HG03066 (cell line): Measurements from ENCODE around the gene METTL25B.

Source experiments
- ATAC-seq: cut with Tn5 transposase; IDR thresholded peaks from one replicate; pipeline ENCODE4 v1.9.1; 2021; ENCODE audit warnings: low read depth; ENCODE audit not compliant: unreplicated experiment

Gene METTL25B

DNA sequence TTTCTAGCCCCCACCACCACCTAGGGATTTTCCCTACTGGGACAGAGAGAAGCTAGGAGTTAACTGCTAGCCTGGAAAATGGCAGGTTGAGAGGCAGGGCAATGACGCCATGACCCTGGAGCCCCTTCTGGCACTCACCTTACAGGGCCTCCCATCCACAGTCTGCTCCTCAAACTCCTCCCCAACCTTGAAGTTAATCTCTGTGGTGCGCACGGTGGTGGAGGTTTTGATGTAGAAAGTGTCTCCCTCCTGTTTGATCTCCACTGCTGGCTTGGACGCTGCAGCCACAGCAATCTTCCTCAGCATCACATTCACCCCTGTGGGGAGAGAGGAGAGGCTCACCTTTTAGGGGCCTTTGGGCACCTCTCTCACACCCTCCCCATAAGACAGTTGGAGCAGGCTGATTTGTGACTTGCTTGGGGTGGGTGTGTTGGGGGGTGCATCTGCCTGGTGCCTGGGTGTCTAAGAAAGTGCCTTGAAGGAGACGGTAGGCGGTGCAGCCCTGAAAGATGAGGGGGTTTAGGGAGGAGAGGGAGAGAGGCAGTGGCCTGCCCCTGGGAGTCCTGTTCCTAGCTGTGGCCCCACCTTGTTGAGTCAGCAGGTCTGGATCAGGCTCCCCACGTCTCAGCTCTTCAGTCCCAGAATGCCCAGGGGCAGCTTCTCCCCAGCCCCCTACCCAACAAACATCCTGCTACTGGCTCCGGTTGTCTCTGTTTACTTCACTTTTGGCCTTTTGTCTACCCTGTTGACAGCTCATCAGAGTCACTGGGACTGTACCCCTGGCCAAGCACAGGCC lies 27.3 kb upstream of the METTL25B start:
- ATAC-seq: no peak

DNA sequence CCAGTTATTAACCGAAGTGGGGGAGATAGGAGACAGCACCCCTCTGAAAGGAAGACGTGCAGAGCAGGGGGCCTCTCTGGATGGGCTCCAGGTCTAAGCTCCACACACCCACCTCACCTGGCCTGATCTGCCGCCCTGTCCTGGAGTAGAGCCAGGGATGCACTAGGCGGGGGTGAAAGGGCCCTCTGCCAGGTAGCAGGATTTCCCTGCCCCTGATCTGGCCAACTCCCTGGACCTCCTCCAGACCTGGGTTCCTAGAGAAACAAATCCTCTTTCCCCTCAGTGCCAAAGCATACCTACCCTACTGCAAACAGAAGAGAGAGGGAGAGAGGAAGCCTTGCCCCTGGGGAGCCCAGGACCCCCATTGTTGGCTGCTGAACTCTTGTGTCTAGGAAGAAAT lies 24.9 kb upstream of the METTL25B start:
- ATAC-seq: no peak

DNA sequence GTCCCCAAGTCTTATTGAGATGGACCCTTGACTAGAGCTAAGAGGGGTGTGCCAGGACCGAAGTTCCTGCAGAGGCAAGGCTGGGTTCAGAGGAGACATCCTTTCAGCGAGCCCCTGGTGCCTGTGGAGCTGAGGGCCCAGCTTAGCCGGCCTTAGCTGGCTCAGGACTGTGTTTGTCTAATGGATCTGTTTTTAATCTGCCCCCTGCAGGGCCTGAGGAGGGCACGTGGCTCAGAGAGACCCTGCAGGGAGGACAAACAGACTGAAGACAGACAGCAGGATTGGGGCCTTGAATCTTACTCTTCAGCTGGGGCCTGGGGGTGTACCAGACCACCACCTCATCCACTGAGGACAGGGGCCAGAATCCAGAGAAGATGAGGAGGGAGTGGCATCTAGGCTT lies 24.5 kb upstream of the METTL25B start:
- ATAC-seq: no peak

DNA sequence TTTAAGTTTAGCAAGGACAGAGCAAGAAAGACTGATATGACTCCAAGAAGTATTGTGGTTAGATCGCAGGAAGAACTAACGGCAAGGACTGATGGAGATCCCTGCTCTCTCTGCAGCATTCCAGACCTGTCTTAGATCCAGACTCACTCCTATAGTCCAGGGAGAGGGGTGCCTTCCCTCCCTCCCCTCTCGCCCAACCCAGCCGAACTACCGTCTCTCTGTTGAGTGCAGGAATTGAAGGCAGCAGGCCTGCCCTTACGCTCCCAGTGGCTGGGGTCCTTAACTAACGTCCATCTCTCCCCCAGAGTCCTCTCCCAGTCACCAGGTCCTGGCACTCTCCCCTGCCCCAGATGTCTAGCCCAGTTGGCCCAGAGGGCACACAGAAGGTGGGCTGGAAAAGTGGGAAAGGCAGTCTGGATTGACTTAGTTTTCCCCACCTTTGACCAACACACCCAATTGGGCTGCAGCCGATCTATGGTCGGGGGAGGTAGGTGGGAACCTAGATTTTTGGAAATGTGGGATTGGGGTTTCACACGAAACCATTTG lies 24.0 kb upstream of the METTL25B start:
- no peak for ATAC-seq

DNA sequence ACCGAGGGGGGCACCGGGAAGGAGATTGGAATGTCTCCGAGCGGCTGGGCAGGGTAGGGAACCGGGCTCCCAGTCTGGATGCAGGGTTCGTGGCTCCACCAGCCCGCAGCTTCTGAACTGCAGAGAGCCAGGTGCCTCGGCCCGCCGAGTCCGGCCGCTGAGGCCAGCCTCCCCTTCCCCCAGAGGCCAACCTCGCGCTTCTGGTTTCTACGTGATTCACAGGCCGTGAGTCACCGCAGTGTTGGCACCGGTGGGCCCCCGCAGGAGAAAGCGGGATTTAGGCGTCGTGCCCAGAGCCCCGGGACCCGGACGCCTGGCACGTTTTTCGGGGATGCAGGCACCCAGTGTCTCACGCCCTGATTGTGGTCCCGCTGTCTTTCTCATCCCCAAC lies 23.3 kb upstream of the METTL25B start:
- ATAC-seq: no peak

DNA sequence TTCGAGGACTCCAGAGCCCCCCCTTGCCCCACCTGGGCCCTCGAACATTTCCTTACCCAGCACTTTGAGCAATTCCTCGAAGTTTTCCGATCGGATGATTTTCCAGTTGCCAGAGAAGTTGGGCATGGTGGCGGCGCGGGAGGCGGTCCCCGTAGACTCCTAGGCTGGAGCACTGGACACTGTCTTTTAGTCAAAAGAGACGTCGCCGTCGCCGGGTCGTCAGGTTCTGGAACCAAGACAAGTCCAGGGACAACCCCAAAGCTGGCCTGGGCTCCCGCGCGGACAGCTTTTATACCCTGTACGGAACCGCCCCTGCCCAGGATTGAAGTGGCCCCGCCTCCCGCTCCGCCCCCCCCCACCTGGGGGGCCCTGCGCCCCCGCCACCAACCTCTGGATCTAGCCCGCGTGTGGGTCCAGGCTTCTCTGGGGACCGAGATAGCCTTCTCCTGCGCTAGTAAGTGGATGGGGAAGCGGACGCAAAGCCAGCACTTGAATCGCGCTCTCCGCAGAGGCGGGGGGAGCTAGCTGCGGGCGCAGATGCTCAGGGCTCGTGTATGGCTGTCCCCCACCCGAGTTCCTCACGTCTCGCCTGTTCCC lies 22.9 kb upstream of the METTL25B start, which contains the start of gene CRABP2:
Gene CRABP2, minus strand, starts transcription at position 263 of the 597 bp plus-strand sequence. Its CDS starts 137 bp downstream, at position 126.
- ATAC-seq: no peak

DNA sequence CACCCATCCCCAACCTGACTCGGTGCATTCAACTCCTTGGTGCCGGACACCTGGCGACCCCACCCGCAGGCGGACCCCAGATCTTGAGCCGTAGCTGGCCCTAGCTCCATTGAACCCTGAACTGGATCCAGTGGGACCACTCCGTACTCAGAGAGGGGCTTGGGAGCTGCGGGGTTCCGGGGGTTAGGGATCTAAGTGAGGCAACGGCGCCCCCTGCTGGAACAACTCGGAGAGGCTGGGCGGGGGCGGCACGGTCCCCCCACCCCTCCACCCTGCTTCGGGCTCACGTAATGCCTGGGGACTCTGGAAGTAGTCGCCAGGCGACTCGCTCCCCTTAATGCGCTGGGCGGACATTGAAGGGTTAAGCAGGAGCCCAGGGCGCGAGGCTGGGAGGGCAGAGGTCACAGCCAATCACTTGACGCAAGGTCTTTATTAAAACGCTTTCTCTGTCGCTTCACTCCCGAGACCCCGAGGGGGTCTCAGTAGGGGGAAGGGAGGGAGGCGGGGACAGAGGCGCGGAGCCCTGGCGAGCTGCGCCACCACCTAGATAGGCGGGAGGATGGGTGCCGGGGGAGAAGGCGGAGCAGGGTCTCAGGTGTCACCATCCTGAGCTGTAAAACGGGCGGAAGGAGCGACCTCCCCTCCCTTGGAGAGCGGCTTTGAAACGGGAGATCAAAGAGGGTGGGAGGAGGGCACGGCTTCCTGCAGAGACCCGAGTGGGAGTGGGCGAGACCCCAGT lies 22.2 kb upstream of the METTL25B start:
- no peak for ATAC-seq

DNA sequence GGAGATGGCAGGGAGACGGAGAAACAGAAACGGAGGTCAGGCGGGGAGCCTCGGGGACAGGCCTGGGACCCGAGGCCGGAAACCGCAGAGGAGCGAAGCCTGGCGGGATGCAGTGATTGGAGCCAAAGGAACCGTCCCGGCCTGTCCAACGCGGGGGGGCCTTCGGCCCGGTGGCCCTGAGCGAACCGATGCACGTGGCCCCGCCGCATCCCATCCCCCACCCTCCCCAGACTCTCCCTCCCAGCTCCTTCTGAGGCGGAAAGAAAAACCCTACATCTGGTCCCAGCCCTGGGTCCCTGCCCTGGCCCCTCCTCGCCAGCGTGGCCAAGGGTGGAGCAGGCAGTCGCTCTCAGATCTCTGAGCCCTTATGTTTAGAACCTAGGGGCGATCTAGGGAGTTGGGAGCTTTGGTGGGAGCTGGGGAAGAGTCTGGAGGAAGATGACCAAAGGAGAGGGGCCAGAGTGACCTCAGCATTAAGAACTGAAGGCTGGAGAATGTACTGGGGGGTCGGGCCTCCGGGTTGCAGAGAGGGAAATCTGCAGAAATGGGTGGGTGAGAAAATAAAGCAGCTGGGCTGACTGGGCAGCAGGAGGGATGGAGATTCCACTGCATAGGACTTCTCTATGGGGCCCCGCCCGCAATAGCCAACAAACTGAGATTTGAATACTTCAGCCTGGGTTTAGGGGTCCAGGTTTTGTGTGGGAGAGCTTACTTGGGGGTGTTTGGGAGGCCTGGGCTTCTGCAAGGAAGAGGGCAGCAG lies 21.4 kb upstream of the METTL25B start:
- ATAC-seq: no peak

DNA sequence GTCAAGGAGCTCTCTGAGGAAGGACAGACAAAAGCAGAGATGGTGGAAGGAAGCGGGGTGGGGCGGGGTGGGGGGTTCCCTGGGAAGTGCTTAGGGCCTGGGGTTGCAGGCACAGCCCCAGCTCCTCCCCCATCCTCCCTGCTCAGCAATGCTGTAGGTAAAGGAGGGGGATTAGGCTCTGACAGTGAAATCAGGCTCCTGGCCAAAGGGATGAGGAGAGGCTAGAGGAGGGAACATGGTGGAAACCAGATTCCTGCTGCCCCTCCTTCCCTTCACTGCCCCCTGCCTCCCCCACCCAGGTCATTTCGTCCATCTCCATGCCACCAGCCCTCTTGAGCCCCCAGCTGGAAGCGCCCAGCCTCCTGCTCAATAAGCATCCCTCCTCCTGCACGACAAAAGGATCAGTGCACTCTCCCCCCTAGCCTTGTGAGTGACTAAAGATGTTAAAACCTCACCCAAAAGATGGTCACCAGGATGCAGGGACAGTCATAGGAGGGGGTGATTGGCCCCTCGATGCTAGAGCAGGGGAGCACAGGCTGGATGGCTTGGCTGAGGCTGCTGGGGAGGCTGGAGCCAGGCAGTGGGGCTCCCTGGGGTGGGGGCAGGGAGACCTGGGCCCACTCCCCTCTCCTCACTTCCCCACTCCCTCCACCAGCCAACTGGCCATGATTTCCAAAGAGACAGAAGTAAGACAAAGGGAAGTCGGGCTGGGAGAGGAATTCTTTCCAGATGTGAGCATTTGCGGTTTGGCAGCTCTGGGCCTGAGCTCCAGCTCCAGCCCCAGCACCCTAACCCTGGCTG lies 20.7 kb upstream of the METTL25B start:
- no peak for ATAC-seq

DNA sequence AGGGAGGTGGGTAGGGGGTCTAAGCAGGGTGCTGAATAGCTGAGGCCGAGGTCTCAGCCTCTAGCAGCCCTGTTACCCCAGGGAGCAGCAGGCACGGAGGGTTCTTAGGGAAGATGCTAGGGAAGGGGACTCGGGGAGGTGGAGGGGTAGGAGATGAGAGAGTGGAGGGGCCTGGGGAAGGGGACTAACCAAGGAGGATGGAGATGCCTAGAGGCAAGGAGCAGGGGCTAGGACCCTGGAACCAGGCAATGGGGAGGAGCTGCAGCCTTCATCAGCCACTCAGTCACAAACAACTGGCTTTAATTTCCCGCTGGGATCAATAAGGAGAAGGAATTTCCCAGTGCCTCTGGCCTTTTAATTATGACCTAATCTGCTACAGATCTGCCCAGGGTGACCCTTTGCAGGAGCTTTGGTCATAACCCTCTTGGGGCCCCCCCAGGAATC lies 20.0 kb upstream of the METTL25B start:
- ATAC-seq: no peak

DNA sequence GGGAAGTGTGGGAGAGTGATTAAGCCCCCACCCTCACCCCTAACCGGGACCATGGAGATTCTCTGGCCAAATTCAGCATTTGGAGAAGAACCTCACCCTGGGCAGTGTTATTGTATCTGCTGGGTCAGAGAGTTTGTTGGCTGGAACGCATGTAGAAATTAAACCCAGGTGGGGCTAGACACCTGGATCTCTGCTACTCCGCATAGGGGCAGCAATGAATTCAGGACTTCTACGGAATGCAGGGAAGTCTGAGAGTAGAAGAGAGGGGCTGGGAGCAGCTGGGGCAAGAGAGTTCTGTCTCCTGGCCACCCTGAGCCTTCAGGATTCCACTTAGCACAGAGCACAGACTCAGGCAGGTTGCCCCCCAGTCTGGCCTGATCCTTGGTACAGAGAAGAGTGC lies 19.2 kb upstream of the METTL25B start:
- ATAC-seq: no peak

DNA sequence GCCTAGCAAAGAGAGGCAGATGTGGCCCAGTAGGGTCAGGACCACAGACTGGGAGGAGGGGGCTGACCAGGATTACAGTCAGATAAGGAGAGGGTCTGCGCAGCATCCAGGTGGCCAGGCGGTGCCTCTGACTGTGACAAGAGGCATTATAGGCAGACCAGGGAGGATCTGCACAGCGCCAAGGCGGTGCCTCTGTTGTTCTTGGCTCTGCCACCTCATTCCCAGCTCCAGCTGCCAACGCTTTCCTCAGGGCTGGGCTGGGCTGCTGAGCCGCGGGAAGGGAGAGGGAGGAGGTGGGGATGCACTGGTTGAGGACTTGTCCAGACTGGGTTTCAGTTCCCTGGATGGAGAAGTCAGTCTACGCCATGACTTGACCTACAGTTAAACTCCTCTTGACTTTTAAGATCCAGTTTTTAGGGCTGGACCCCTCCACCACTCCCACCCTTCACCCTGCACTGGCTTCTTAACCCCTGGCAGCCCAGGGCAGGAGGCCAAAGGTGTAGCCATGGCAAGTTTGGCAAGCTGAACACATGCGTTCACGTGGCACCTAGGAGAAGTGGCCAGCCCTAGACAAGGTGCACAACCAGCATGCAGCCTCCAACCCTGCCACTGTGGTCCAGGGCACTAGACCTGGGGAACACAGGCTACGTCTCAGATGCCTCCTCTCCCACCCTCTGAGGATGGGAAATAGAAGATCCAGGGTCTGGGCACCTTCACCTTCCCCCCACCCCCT lies 18.3 kb upstream of the METTL25B start:
- ATAC-seq: no peak

DNA sequence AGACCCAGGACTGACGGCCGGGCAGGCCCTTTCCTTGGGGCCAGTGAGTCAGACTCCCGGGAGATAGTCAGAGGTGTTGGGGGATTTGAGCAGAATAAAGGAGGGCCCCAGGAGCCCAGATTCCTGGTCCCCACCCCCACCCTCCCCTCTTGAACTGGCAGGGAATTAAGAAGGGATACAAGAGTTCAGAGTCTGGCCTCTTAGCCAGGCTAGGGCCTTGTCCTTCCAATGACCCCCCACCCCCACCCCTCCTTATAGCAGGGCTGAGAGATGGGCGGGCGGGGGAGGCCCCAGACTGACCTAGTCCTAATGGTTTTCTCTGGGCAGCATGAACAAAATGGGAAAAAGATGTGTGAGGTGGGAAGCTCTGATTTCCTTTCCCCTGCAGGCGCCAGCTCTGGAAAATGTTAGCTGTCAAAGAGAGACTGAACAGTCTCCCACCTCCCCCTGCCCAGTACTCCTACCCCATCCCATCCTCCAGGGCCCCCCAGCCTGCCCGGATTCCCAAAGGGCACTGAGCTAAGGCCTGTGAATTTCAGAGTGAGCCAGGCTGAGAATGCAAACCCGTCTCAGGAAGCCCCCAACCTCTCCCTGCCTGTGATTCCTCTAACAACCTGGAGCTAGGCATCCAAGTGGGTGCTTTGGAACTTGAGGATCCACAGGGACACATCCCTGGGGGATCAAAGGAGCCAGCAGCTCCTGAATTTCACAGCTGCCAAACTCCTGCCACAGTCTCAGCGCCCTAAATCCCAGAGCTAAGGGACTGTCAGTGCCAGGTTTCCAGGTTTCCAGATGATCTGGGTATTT lies 17.1 kb upstream of the METTL25B start:
- ATAC-seq: no peak

DNA sequence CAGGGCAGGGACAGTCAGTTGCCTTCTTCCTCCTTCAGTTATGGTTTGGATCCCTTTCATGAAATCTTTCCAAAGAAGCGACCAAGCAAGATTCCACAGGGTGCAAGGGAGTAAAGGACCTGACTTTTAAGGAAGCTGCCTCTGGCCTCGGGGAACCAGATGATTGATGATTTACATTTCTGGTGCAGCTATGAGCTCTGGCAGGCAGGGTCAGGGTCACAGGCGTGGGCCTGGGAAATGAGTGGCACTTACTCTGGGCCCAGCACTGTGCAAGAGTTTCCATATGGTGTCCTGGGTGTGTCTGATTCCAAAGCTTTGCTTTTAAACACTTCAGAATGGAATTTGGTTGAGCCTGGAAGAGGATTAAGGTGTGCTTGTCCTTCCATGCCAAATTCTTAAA lies 15.6 kb upstream of the METTL25B start:
- ATAC-seq: no peak

DNA sequence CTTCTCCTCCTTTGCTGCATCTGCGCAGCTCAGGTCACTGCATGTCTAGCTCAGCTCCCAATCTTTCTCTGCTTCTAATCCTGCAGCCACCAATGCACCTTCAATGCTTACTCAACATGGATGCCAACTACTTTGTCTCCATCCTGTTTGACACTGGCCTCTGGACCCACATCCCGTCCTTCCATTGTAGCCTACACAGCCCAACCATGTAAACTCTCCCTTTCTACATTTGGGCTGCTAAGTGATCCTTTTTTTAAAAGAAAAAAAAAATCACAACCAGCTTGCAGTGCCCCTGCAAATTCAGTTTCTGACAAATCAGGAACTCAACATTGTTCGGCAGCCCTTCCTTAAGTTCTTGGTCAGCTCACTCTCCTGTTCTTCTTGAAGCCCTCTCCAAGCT lies 13.4 kb upstream of the METTL25B start:
- ATAC-seq: no peak

DNA sequence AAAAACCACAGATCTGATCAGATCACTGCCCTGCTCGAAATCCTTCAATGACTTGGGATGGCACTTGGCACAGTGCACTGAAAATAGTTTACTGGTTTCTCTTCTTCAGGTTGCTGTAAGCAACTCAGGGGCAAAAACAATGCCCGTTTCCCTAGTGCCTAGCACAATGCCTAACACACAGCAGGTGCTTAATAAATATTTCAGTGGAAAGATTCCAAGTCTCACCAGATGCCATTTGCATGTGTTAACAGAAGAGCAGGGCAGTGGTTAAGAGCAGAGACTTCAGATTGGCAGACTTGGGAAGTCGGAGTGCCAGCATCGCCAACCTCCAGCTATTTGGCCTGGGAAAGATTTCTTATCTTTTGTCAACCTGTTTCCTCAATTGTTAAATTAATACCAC lies 10.9 kb upstream of the METTL25B start:
- no peak for ATAC-seq

DNA sequence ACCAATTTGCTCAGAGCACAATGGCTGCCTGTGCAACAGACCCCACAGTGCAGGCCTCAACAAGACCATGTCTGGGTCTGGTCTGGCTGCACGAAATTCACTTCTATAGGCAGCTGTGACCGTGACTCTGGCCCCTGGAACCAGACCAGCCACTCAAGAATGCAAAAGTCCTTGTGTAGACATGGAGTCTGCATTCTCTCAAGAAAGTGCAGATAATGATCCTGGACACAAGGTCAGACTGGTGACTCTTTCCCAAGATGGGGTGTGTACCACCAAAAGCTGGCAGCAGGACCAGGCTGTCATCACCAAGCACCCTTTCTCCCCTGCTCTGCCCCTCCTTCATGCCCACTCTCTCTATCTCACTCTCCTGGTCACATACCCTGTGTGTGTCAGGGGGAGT lies 7.1 kb upstream of the METTL25B start:
- no peak for ATAC-seq

DNA sequence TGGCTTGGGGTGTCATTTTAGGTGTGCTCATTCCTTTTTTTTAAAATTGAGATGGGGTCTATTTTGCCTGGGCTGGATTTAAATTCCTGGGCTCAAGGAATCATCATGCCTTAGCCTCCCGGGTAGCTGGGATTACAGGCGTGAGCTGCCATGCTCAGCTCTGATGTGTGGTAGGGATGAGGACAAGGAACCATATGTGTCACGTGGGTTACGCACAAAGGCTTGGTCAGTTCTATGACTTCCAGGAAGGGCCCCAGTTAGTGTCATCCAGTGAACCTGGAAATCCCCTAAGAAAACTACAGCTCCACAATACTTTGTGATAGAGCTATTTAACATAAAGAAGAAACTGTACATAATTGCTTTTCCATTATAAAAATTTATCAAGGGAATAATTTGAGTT lies 6.7 kb upstream of the METTL25B start:
- ATAC-seq: no peak
